Ishikawa (cell line): Measurements from ENCODE around the gene C1QC.

Experiments
- CEBPB ChIP-seq: IDR thresholded peaks from 2 replicates; pipeline ENCODE4 v1.6.1; 2012
- EGR1 ChIP-seq: IDR thresholded peaks from 2 replicates; pipeline ENCODE4 v1.6.1; 2012
- EP300 ChIP-seq: IDR thresholded peaks from 2 replicates; pipeline ENCODE4 v1.6.1; 2012; ENCODE audit warnings: borderline replicate concordance
- FOXM1 ChIP-seq: IDR thresholded peaks from 2 replicates; pipeline ENCODE4 v1.6.1; 2012; ENCODE audit warnings: low read depth, borderline replicate concordance
- RAD21 ChIP-seq: IDR thresholded peaks from 2 replicates; pipeline ENCODE4 v1.6.1; 2012; ENCODE audit warnings: low read depth
- TAF1 ChIP-seq: IDR thresholded peaks from 2 replicates; pipeline ENCODE4 v1.6.1; 2012; ENCODE audit warnings: low read depth, mild to moderate bottlenecking
- YY1 ChIP-seq: IDR thresholded peaks from 2 replicates; pipeline ENCODE4 v1.6.1; 2012; ENCODE audit warnings: low read depth
- TF ChIP-seq, protein P1 (sequence below): IDR thresholded peaks from 2 replicates; pipeline ENCODE4 v1.6.1; 2012
- TF ChIP-seq, protein P2 (sequence below): IDR thresholded peaks from 2 replicates; pipeline ENCODE4 v1.6.1; 2012; ENCODE audit warnings: low read depth, mild to moderate bottlenecking

DNA sequence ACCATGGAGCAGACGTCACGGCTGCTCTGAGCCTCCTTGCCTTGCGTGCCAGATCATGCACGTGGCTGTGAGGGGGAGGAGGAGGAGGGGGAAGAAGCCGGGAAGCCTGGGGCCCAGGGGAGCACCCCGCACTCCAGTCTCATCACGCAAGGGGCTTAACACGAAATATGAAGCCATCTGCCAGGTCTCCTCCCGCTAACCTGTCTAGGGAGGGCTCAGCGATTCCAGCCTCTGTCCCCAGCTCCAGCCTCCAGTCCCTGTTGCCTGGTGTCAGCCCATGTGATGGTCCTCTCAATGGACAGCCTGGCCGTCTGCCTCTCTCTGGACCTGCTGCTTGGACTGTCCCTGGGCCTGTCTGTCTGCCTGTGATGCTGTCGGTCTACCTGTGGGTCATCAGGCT lies 29.5 kb upstream of the C1QC start:
- no peak for TF ChIP-seq CEBPB
- TF ChIP-seq, protein P1, sequence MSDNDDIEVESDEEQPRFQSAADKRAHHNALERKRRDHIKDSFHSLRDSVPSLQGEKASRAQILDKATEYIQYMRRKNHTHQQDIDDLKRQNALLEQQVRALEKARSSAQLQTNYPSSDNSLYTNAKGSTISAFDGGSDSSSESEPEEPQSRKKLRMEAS, result no peak
- TF ChIP-seq EGR1, result no peak
- no peak for TF ChIP-seq FOXM1
- TF ChIP-seq RAD21, result no peak
- TF ChIP-seq, protein P2, sequence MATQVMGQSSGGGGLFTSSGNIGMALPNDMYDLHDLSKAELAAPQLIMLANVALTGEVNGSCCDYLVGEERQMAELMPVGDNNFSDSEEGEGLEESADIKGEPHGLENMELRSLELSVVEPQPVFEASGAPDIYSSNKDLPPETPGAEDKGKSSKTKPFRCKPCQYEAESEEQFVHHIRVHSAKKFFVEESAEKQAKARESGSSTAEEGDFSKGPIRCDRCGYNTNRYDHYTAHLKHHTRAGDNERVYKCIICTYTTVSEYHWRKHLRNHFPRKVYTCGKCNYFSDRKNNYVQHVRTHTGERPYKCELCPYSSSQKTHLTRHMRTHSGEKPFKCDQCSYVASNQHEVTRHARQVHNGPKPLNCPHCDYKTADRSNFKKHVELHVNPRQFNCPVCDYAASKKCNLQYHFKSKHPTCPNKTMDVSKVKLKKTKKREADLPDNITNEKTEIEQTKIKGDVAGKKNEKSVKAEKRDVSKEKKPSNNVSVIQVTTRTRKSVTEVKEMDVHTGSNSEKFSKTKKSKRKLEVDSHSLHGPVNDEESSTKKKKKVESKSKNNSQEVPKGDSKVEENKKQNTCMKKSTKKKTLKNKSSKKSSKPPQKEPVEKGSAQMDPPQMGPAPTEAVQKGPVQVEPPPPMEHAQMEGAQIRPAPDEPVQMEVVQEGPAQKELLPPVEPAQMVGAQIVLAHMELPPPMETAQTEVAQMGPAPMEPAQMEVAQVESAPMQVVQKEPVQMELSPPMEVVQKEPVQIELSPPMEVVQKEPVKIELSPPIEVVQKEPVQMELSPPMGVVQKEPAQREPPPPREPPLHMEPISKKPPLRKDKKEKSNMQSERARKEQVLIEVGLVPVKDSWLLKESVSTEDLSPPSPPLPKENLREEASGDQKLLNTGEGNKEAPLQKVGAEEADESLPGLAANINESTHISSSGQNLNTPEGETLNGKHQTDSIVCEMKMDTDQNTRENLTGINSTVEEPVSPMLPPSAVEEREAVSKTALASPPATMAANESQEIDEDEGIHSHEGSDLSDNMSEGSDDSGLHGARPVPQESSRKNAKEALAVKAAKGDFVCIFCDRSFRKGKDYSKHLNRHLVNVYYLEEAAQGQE, result no peak
- no peak for TF ChIP-seq TAF1
- TF ChIP-seq EP300, result no peak
- TF ChIP-seq YY1, result no peak
